ENCODE results near the gene KRTAP10-6. TPM values are rescaled to one million over a fixed set of nuclear protein-coding genes. Genes with fewer than 3 reads are reported as not detected.

The KRTAP10-6 gene
- polyA plus RNA-seq, 1 of the 3 experiments (the other 2 are of a cell fraction): not detected

DNA sequence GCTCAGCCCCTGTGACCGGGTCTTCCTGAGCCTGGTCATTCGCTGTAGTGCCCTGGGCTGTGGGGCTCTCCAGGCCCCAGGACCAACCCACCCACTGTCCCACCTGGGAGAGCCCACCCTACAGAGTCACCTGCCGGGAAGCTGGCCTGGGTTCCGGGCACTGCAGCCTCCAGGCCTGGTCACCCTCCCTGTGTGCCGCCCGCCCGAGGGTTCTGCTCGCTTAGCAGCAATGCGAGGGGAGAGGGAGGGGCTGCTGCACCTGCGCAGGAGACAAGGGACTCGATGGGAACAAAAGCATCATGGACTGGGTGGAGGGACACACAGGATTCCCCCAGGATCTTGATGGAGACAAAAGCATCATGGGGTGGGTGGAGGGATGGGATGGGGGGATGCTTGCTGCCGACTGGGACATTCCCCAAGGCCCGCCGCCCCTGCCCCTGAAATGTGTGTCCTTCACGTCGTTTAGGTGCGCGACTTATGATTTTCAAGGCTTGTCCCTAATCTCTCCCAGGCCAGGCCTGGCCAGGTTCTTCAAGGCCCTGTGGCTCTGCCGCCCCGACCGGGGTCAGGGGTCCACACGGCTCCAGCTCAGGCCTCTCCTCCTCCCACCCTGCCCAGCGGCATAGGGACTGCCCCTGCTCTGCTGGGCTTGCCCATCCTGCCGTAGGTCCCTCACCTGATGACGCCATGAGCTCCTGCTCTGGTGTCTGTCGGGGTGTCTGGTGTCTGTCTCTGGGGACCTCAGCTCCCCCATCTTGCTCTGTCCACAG, 21.3 kb upstream of the KRTAP10-6 start:
- CTCF ChIA-PET: no interaction called here
- POLR2A ChIA-PET: no interaction called here
- no peak overlapping the region for H3K4me3 ChIP-seq (ENCODE audit: low read depth in 2 of 2, low read length in 1 of 2)
- H3K27ac ChIP-seq (ENCODE audit: low read depth in 2 of 2, low read length in 1 of 2): no peak overlapping the region
- H3K79me2 ChIP-seq (ENCODE audit: insufficient read depth): no peaks in the 10 kb centered on the region
- H3K9me3 ChIP-seq: no peaks in the 10 kb centered on the region
- H3K36me3 ChIP-seq (replicated peaks in 1 of 2; ENCODE audit: control insufficient read depth in 1 of 2, insufficient read depth in 2 of 2, low read length in 1 of 2): no peaks in the 10 kb centered on the region
- no peak overlapping the region for H3K9ac ChIP-seq
- H4K20me1 ChIP-seq (ENCODE audit: insufficient read depth): no peaks in the 10 kb centered on the region
- no peaks in the 10 kb centered on the region for H3K9me2 ChIP-seq
- TF ChIP-seq SIN3A (IDR thresholded peaks at IDR 0.05; ENCODE audit: borderline replicate concordance, low read depth, low read length) (no peak), RXRA (IDR thresholded peaks at IDR 0.05; ENCODE audit: borderline replicate concordance, low read depth) (no peak), FOXJ3 (CRISPR knock-in tag; IDR thresholded peaks at IDR 0.05) (no peak), JUND (IDR thresholded peaks at IDR 0.05) (no peak), IRF3 (IDR thresholded peaks at IDR 0.05; ENCODE audit: low read depth, low read length) (no peak), MEF2A (IDR thresholded peaks at IDR 0.05; ENCODE audit: borderline replicate concordance, low read depth) (no peak), GATA2 (CRISPR knock-in tag; IDR thresholded peaks at IDR 0.05) (no peak), CHD2 (IDR thresholded peaks at IDR 0.05; ENCODE audit: low read length, partially characterized antibody) (no peak), USF1 (IDR thresholded peaks at IDR 0.05; ENCODE audit: borderline replicate concordance, low read depth) (no peak), POLR2AphosphoS5 (IDR thresholded peaks at IDR 0.05; ENCODE audit: low read depth, low read length) (no peak), MXI1 (IDR thresholded peaks at IDR 0.05; ENCODE audit: low read depth, low read length) (no peak), YY1 (IDR thresholded peaks at IDR 0.05; ENCODE audit: low read depth) (no peak), SMC3 (IDR thresholded peaks at IDR 0.05; ENCODE audit: low read depth, low read length) (no peak), NFIC (IDR thresholded peaks at IDR 0.05; ENCODE audit: borderline replicate concordance) (no peak)
- TF ChIP-seq, protein P1, sequence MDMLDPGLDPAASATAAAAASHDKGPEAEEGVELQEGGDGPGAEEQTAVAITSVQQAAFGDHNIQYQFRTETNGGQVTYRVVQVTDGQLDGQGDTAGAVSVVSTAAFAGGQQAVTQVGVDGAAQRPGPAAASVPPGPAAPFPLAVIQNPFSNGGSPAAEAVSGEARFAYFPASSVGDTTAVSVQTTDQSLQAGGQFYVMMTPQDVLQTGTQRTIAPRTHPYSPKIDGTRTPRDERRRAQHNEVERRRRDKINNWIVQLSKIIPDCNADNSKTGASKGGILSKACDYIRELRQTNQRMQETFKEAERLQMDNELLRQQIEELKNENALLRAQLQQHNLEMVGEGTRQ (IDR thresholded peaks at IDR 0.05; ENCODE audit: borderline replicate concordance, low read depth, low read length): no peak
- TF ChIP-seq, protein P2, sequence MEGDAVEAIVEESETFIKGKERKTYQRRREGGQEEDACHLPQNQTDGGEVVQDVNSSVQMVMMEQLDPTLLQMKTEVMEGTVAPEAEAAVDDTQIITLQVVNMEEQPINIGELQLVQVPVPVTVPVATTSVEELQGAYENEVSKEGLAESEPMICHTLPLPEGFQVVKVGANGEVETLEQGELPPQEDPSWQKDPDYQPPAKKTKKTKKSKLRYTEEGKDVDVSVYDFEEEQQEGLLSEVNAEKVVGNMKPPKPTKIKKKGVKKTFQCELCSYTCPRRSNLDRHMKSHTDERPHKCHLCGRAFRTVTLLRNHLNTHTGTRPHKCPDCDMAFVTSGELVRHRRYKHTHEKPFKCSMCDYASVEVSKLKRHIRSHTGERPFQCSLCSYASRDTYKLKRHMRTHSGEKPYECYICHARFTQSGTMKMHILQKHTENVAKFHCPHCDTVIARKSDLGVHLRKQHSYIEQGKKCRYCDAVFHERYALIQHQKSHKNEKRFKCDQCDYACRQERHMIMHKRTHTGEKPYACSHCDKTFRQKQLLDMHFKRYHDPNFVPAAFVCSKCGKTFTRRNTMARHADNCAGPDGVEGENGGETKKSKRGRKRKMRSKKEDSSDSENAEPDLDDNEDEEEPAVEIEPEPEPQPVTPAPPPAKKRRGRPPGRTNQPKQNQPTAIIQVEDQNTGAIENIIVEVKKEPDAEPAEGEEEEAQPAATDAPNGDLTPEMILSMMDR (IDR thresholded peaks at IDR 0.05): no peak
- no peak overlapping the region for H2AFZ ChIP-seq (ENCODE audit: low read depth)
- H3K27me3 ChIP-seq (ENCODE audit: insufficient read depth): peaks cover 49% of the 10 kb centered on the region
- H3K4me2 ChIP-seq: no peak overlapping the region
- no peaks in the 10 kb centered on the region for H3F3A ChIP-seq (replicated peaks; ENCODE audit: insufficient read depth)
- 37% methylated on average over 14 of the region's 26 CpGs for WGBS (ENCODE audit: low lambda C conversion rate)
- H3K4me1 ChIP-seq (ENCODE audit: control insufficient read depth in 1 of 2, insufficient read depth in 2 of 2, low read depth in 1 of 2, low read length in 1 of 2): no peaks in the 10 kb centered on the region
- DNase-seq: no peak
